PC-9 (cell line): ENCODE data around the gene STARD7.
"Not testable (repeated sequence)": the region's sequence is repeated elsewhere in the genome, so short reads cannot be mapped to it uniquely, and the experiment has no call there.

Source experiments
- CTCF ChIP-seq: fragments of 200-600 bp; sonication (generic); conservative IDR thresholded peaks from 2 replicates; pipeline ENCODE4 v1.6.1; 2017; ENCODE audit warnings: mixed run types, antibody characterized with exemption, mild to moderate bottlenecking, moderate library complexity
- EZH2 ChIP-seq: fragments of 200-600 bp; sonication (generic); IDR thresholded peaks from 2 replicates; pipeline ENCODE4 v1.8.0; 2017; ENCODE audit warnings: antibody characterized with exemption, low read depth

- TF ChIP-seq CTCF, EZH2: not testable (repeated sequence)
Observed at GRCh38 chr2:96219959-96220358, 11.3 kb upstream of the STARD7 start.
